ENCODE data around the gene PIWIL4.

PIWIL4 gene

GRCh38 chr11:94533696-94534630 lies 33.2 kb upstream of the PIWIL4 start:
- Histone ChIP-seq H3K27me3 (ENCODE audit: control insufficient read depth in 1 of 2, insufficient read depth in 2 of 2, low read length in 2 of 2) (no peaks in the 10 kb centered on the region), H3K4me3 (ENCODE audit: low read depth in 1 of 2, low read length in 2 of 2) (no peak overlapping the region), H3K36me3 (ENCODE audit: control insufficient read depth in 1 of 2, insufficient read depth in 2 of 2, low read length in 2 of 2) (no peaks in the 10 kb centered on the region), H3K9ac (ENCODE audit: low read depth in 1 of 2, low read length in 2 of 2) (no peak overlapping the region), H3K9me3 (ENCODE audit: control insufficient read depth in 1 of 2, low read length in 2 of 2) (no peaks in the 10 kb centered on the region), H3K4me1 (ENCODE audit: control insufficient read depth in 1 of 2, insufficient read depth in 2 of 2, low read length in 2 of 2) (peaks cover 16 to 25% of the 10 kb centered on the region in 2 donors), H3K27ac (ENCODE audit: low read depth, low read length) (no peak overlapping the region)

GRCh38 chr11:94536386-94536785 lies 30.8 kb upstream of the PIWIL4 start:
- Histone ChIP-seq H3K4me3 (ENCODE audit: low read depth in 1 of 2, low read length in 2 of 2) (peak overlapping the region in 1 of 2 donors; percentile 4), H3K27ac (ENCODE audit: low read depth, low read length) (no peak overlapping the region), H3K9ac (ENCODE audit: low read depth in 1 of 2, low read length in 2 of 2) (no peak overlapping the region), H3K27me3 (ENCODE audit: control insufficient read depth in 1 of 2, insufficient read depth in 2 of 2, low read length in 2 of 2) (no peaks in the 10 kb centered on the region), H3K9me3 (ENCODE audit: control insufficient read depth in 1 of 2, low read length in 2 of 2) (no peaks in the 10 kb centered on the region), H3K36me3 (ENCODE audit: control insufficient read depth in 1 of 2, insufficient read depth in 2 of 2, low read length in 2 of 2) (no peaks in the 10 kb centered on the region), H3K4me1 (ENCODE audit: control insufficient read depth in 1 of 2, insufficient read depth in 2 of 2, low read length in 2 of 2) (peaks cover 25 to 32% of the 10 kb centered on the region in 2 donors)

- Histone ChIP-seq H3K9ac (ENCODE audit: low read depth in 1 of 2, low read length in 2 of 2) (no peak overlapping the region), H3K27me3 (ENCODE audit: control insufficient read depth in 1 of 2, insufficient read depth in 2 of 2, low read length in 2 of 2) (no peaks in the 10 kb centered on the region), H3K27ac (ENCODE audit: low read depth, low read length) (no peak overlapping the region), H3K36me3 (ENCODE audit: control insufficient read depth in 1 of 2, insufficient read depth in 2 of 2, low read length in 2 of 2) (no peaks in the 10 kb centered on the region), H3K4me3 (ENCODE audit: low read depth in 1 of 2, low read length in 2 of 2) (no peak overlapping the region), H3K9me3 (ENCODE audit: control insufficient read depth in 1 of 2, low read length in 2 of 2) (no peaks in the 10 kb centered on the region), H3K4me1 (ENCODE audit: control insufficient read depth in 1 of 2, insufficient read depth in 2 of 2, low read length in 2 of 2) (peaks cover 28 to 32% of the 10 kb centered on the region in 2 donors)
Observed at GRCh38 chr11:94537031-94537600, 30.1 kb upstream of the PIWIL4 start.

- Histone ChIP-seq H3K4me3 (ENCODE audit: low read depth in 1 of 2, low read length in 2 of 2) (no peak overlapping the region), H3K9ac (ENCODE audit: low read depth in 1 of 2, low read length in 2 of 2) (no peak overlapping the region), H3K9me3 (ENCODE audit: control insufficient read depth in 1 of 2, low read length in 2 of 2) (no peaks in the 10 kb centered on the region), H3K36me3 (ENCODE audit: control insufficient read depth in 1 of 2, insufficient read depth in 2 of 2, low read length in 2 of 2) (no peaks in the 10 kb centered on the region), H3K27me3 (ENCODE audit: control insufficient read depth in 1 of 2, insufficient read depth in 2 of 2, low read length in 2 of 2) (no peaks in the 10 kb centered on the region), H3K4me1 (ENCODE audit: control insufficient read depth in 1 of 2, insufficient read depth in 2 of 2, low read length in 2 of 2) (peaks cover 32 to 36% of the 10 kb centered on the region in 2 donors), H3K27ac (ENCODE audit: low read depth, low read length) (no peak overlapping the region)
Observed at GRCh38 chr11:94539420-94539819, 27.7 kb upstream of the PIWIL4 start.

GRCh38 chr11:94543695-94544645 lies 23.2 kb upstream of the PIWIL4 start, which contains the start of gene FUT4:
Gene FUT4, plus strand, starts transcription at chr11:94543921. Its CDS starts 213 bp downstream, at chr11:94544134.
- H3K9ac ChIP-seq (ENCODE audit: low read depth in 1 of 2, low read length in 2 of 2) = peak within 1 kb of the TSS; percentile 69 to 84
- peak within 1 kb of the TSS; percentile 71 for H3K4me3 ChIP-seq (ENCODE audit: low read depth in 1 of 2, low read length in 2 of 2)
- peaks cover 0 to 4% of the 10 kb centered on the region in 2 donors for H3K36me3 ChIP-seq (ENCODE audit: control insufficient read depth in 1 of 2, insufficient read depth in 2 of 2, low read length in 2 of 2)
- H3K9me3 ChIP-seq (ENCODE audit: control insufficient read depth in 1 of 2, low read length in 2 of 2) = no peaks in the 10 kb centered on the region
- no peaks in the 10 kb centered on the region for H3K27me3 ChIP-seq (ENCODE audit: control insufficient read depth in 1 of 2, insufficient read depth in 2 of 2, low read length in 2 of 2)
- H3K4me1 ChIP-seq (ENCODE audit: control insufficient read depth in 1 of 2, insufficient read depth in 2 of 2, low read length in 2 of 2) = peaks cover 20 to 36% of the 10 kb centered on the region in 2 donors
- H3K27ac ChIP-seq (ENCODE audit: low read depth, low read length) = peak within 1 kb of the TSS; percentile 98

- H3K9ac ChIP-seq (ENCODE audit: low read depth in 1 of 2, low read length in 2 of 2) = peak overlapping the region; percentile 69 to 84
Observed at GRCh38 chr11:94544646-94545263, 22.4 kb upstream of the PIWIL4 start.

GRCh38 chr11:94545264-94546161 lies 21.7 kb upstream of the PIWIL4 start:
- no peaks in the 10 kb centered on the region for H3K27me3 ChIP-seq (ENCODE audit: control insufficient read depth in 1 of 2, insufficient read depth in 2 of 2, low read length in 2 of 2)
- peak overlapping the region; percentile 71 for H3K4me3 ChIP-seq (ENCODE audit: low read depth in 1 of 2, low read length in 2 of 2)
- peak overlapping the region; percentile 98 for H3K27ac ChIP-seq (ENCODE audit: low read depth, low read length)
- H3K4me1 ChIP-seq (ENCODE audit: control insufficient read depth in 1 of 2, insufficient read depth in 2 of 2, low read length in 2 of 2) = peaks cover 23 to 36% of the 10 kb centered on the region in 2 donors
- H3K9me3 ChIP-seq (ENCODE audit: control insufficient read depth in 1 of 2, low read length in 2 of 2) = no peaks in the 10 kb centered on the region
- H3K36me3 ChIP-seq (ENCODE audit: control insufficient read depth in 1 of 2, insufficient read depth in 2 of 2, low read length in 2 of 2) = peaks cover 0 to 4% of the 10 kb centered on the region in 2 donors
- H3K9ac ChIP-seq (ENCODE audit: low read depth in 1 of 2, low read length in 2 of 2) = peak overlapping the region; percentile 69 to 84

More at GRCh38 chr11:94544646-94545263, 22.4 kb upstream of the PIWIL4 start:
- Histone ChIP-seq H3K36me3 (ENCODE audit: control insufficient read depth in 1 of 2, insufficient read depth in 2 of 2, low read length in 2 of 2) (peaks cover 0 to 4% of the 10 kb centered on the region in 2 donors), H3K4me1 (ENCODE audit: control insufficient read depth in 1 of 2, insufficient read depth in 2 of 2, low read length in 2 of 2) (peaks cover 19 to 39% of the 10 kb centered on the region in 2 donors), H3K27me3 (ENCODE audit: control insufficient read depth in 1 of 2, insufficient read depth in 2 of 2, low read length in 2 of 2) (no peaks in the 10 kb centered on the region), H3K27ac (ENCODE audit: low read depth, low read length) (peak overlapping the region; percentile 98), H3K4me3 (ENCODE audit: low read depth in 1 of 2, low read length in 2 of 2) (peak overlapping the region; percentile 71), H3K9me3 (ENCODE audit: control insufficient read depth in 1 of 2, low read length in 2 of 2) (no peaks in the 10 kb centered on the region)

- Histone ChIP-seq H3K4me3 (ENCODE audit: low read depth in 1 of 2, low read length in 2 of 2) (peak overlapping the region; percentile 71), H3K27me3 (ENCODE audit: control insufficient read depth in 1 of 2, insufficient read depth in 2 of 2, low read length in 2 of 2) (no peaks in the 10 kb centered on the region), H3K36me3 (ENCODE audit: control insufficient read depth in 1 of 2, insufficient read depth in 2 of 2, low read length in 2 of 2) (peaks cover 0 to 4% of the 10 kb centered on the region in 2 donors), H3K27ac (ENCODE audit: low read depth, low read length) (no peak overlapping the region), H3K9me3 (ENCODE audit: control insufficient read depth in 1 of 2, low read length in 2 of 2) (no peaks in the 10 kb centered on the region), H3K9ac (ENCODE audit: low read depth in 1 of 2, low read length in 2 of 2) (peak overlapping the region; percentile 69 to 84), H3K4me1 (ENCODE audit: control insufficient read depth in 1 of 2, insufficient read depth in 2 of 2, low read length in 2 of 2) (peaks cover 27 to 38% of the 10 kb centered on the region in 2 donors)
Observed at GRCh38 chr11:94546162-94546470, 21.1 kb upstream of the PIWIL4 start.

GRCh38 chr11:94546886-94547285 lies 20.3 kb upstream of the PIWIL4 start:
- Histone ChIP-seq H3K4me3 (ENCODE audit: low read depth in 1 of 2, low read length in 2 of 2) (peak overlapping the region; percentile 71), H3K36me3 (ENCODE audit: control insufficient read depth in 1 of 2, insufficient read depth in 2 of 2, low read length in 2 of 2) (peaks cover 0 to 4% of the 10 kb centered on the region in 2 donors), H3K4me1 (ENCODE audit: control insufficient read depth in 1 of 2, insufficient read depth in 2 of 2, low read length in 2 of 2) (peaks cover 27 to 34% of the 10 kb centered on the region in 2 donors), H3K27me3 (ENCODE audit: control insufficient read depth in 1 of 2, insufficient read depth in 2 of 2, low read length in 2 of 2) (no peaks in the 10 kb centered on the region), H3K9ac (ENCODE audit: low read depth in 1 of 2, low read length in 2 of 2) (peak overlapping the region; percentile 69 to 84), H3K9me3 (ENCODE audit: control insufficient read depth in 1 of 2, low read length in 2 of 2) (no peaks in the 10 kb centered on the region), H3K27ac (ENCODE audit: low read depth, low read length) (no peak overlapping the region)
